ENCODE data around the gene CSE1L. TPM values are rescaled to one million over a fixed set of nuclear protein-coding genes. Genes with fewer than 3 reads are reported as not detected.
"Not testable (repeated sequence)": the region's sequence is repeated elsewhere in the genome, so short reads cannot be mapped to it uniquely, and the experiment has no call there.

The CSE1L gene
- total RNA-seq, 1 experiment from 2014 or later = 172 TPM

DNA sequence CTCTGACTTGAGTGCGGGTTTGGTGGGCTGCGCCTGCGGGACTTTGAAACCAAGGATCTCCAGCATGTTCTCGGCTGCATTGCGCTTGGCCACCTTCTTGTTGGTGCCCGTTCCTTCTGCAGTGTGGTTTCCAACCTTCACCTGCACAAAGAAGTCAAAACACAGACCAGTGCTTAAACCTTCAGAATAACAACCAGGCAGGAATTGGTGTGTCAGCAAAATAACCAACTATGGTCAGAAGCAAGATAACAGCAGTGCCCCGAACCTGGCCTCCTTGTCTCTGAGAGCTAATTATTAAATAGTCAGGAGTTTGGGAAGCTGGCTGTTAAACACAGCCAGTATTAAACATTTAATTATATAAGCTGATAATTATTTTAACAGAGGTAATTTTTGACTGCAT is 73.9 kb downstream of the CSE1L start:
- no peak overlapping the region for H3K27ac ChIP-seq
- H3K9me3 ChIP-seq (replicated peaks) = no peaks in the 10 kb centered on the region
- H3K4me1 ChIP-seq (replicated peaks) = no peaks in the 10 kb centered on the region
- H3K36me3 ChIP-seq = peaks cover 83% of the 10 kb centered on the region
- H3K4me3 ChIP-seq = no peak overlapping the region
- H3K27me3 ChIP-seq (replicated peaks) = no peaks in the 10 kb centered on the region
- DNase-seq (ENCODE audit: low read depth in 1 of 2, low spot score in 2 of 2) = no peak

DNA sequence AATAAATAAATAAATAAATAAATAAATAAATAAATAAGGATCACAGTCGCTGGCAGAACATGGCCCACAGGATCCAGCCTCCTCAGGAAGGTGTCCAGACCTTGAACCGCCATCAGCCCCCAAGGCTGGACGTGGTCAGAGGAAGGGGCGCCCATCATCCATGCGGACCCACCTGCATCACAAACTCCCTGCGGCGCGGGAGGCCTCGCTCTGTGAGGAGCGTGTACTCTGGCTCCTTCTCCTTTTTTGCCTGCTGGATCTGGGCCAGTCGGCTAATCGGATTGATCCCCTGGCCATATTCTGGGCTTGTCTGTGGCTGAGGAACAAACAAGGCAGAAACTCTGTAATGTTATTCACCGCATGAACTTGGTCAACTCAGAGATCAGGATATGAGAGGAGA is 76.8 kb downstream of the CSE1L start:
- no peak overlapping the region for H3K4me3 ChIP-seq
- no peaks in the 10 kb centered on the region for H3K27me3 ChIP-seq (replicated peaks)
- DNase-seq (ENCODE audit: low read depth in 1 of 2, low spot score in 2 of 2) = no peak
- peaks cover 58% of the 10 kb centered on the region for H3K36me3 ChIP-seq
- H3K4me1 ChIP-seq (replicated peaks) = no peaks in the 10 kb centered on the region
- H3K9me3 ChIP-seq (replicated peaks) = no peaks in the 10 kb centered on the region
- no peak overlapping the region for H3K27ac ChIP-seq

DNA sequence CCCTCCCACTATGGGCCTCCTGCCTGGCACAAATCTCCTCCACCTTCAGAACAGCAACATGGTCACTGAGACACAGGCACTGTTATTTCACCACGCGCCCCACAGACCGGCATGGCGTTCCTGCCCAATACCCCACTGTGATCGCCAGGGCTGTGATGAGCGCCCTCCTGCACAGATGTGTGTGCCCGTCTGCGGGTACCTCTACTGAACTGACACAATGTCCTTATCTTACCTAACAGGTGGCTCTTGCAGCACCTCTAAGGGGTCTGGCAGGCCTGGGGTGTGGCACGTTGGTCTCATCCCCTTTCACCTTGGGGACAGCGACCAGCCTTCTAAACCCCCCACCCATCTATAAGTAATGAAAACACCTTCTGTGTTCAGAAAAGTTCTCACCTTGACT is 77.9 kb downstream of the CSE1L start:
- no peak for DNase-seq (ENCODE audit: low read depth in 1 of 2, low spot score in 2 of 2)
- Histone ChIP-seq H3K9me3 (replicated peaks) (no peaks in the 10 kb centered on the region), H3K27me3 (replicated peaks) (no peaks in the 10 kb centered on the region), H3K27ac (no peak overlapping the region), H3K4me1 (replicated peaks) (no peaks in the 10 kb centered on the region), H3K4me3 (no peak overlapping the region), H3K36me3 (peaks cover 52% of the 10 kb centered on the region)

DNA sequence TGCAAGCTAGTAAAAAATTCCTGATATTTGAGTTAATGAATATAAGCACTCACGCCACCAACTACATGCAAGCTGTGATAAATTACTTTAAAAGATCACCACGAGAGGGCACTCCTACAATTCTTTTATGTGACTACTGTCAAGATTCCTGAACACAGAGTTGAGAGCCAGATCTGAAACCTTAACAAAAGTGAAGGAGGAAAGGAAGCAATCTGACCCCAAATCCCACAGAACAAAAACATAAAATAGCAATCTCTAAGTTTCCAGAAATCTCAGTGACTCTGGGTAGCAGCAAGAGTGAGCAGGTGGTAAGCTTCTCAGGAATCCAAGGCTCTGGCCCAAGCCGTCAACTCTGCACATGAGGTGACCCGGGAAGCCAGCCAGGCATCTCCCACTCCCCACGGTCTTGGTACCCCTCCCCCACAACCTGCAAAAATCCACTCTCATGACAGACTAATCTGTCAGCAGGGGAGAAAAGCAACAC is 86.9 kb downstream of the CSE1L start:
- Histone ChIP-seq H3K36me3 (peaks cover 23% of the 10 kb centered on the region), H3K27me3 (replicated peaks) (no peaks in the 10 kb centered on the region), H3K4me1 (replicated peaks) (no peaks in the 10 kb centered on the region), H3K4me3 (no peak overlapping the region), H3K27ac (no peak overlapping the region), H3K9me3 (replicated peaks) (no peaks in the 10 kb centered on the region)
- peak in 1 of 2 experiments; percentile 48 for DNase-seq (ENCODE audit: low read depth in 1 of 2, low spot score in 2 of 2)

DNA sequence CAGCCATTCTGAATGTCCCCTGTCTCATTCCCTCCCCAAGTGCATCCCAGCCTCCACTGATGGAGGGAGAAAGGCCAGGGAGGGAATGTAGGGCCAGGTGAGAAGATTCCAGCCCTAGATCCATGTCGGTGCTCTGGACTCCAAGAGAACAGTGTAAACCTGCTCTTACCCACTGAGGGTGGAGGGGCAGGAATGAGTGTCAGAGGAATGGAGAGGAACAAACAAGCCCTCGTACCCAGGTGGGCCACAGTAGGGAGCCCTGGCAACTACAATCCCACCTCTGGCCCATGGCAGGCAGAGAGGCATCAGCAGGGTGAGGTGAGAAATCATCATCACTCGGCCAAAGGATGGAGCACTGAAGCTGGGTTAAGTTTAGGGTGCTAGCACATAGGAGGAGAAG is 87.5 kb downstream of the CSE1L start:
- Histone ChIP-seq H3K27ac (no peak overlapping the region), H3K36me3 (peaks cover 20% of the 10 kb centered on the region), H3K4me3 (no peak overlapping the region), H3K27me3 (replicated peaks) (no peaks in the 10 kb centered on the region), H3K9me3 (replicated peaks) (no peaks in the 10 kb centered on the region), H3K4me1 (replicated peaks) (no peaks in the 10 kb centered on the region)
- no peak for DNase-seq (ENCODE audit: low read depth in 1 of 2, low spot score in 2 of 2)

DNA sequence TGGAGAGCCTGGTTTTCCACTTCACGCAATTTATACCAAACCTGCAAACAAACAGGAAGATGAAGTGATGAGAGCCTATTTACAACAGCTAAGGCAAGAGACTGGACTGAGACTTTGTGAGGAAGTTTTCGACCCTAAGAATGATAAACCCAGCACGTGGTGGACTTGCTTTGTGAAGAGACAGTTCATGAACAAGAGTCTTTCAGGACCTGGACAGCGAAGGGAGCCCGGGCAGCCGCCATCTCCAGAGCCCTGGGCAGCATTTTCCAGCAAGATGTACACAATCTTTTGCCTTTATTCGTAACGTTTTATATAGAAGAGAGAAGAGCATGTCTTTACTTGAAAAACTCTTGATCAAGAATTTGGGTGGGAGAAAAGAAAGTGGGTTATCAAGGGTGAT is 88.7 kb downstream of the CSE1L start:
- not testable (repeated sequence) for H3K27ac ChIP-seq; H3K27me3 ChIP-seq (replicated peaks); H3K9me3 ChIP-seq (replicated peaks); DNase-seq (ENCODE audit: low read depth in 1 of 2, low spot score in 2 of 2); H3K4me3 ChIP-seq; H3K4me1 ChIP-seq (replicated peaks)
- peaks cover 20% of the 10 kb centered on the region for H3K36me3 ChIP-seq

DNA sequence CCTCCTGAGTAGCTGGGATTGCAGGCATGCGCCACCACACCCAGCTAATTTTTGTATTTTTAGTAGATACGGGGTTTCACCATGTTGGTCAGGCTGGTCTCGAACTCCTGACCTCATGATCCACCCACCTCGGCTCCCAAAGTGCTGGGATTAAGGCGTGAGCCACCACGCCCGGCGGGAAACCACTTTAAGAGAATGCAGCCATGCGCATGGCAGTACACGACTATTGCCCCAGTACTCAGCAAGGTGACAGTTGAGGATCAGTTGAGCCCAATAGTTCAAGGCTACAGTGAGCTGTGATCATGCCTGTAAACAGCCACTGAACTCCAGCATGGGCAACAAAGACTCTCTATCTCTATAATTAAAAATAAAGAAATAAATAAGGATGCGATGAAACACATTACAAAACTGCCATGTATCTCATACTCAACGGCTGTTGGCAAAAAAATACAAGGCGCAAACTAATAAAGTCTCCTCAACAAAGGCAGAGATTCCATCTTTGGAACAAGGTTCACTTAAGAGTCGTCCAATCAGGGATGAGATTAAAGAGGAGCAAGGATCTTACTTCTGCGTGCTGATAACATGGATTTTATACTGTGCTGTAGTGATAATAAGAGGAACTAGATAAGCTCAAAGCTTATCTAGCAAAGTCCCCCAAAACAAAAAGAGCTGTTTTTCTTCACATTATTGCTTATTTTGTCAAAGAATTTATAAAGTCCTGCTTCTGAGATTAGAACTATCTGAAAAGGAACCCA is 90.9 kb downstream of the CSE1L start:
- no peak overlapping the region for H3K4me3 ChIP-seq
- no peak for DNase-seq (ENCODE audit: low read depth in 1 of 2, low spot score in 2 of 2)
- no peaks in the 10 kb centered on the region for H3K27me3 ChIP-seq (replicated peaks)
- peaks cover 17% of the 10 kb centered on the region for H3K36me3 ChIP-seq
- H3K4me1 ChIP-seq (replicated peaks) = no peaks in the 10 kb centered on the region
- no peak overlapping the region for H3K27ac ChIP-seq
- H3K9me3 ChIP-seq (replicated peaks) = no peaks in the 10 kb centered on the region

DNA sequence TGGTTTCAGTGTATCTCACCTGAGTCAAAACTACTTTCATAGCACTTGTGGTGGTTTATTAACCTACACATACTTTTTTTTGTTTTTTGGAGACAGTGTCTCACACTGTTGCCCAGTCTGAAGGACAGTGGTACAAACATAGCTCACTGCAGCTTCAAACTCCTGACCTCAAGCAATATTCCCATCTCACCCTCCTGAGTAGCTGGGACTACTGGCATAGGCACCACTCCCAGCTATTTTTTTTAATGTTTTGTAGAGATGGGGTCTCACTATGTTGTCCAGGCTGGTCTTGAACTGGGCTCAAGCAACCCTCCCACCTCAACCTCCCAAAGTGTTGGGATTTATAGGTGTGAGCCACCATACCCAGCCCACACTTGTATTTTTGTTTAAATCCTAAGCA is 92.3 kb downstream of the CSE1L start:
- Histone ChIP-seq H3K9me3 (replicated peaks) (no peaks in the 10 kb centered on the region), H3K27ac (no peak overlapping the region), H3K4me3 (no peak overlapping the region), H3K4me1 (replicated peaks) (no peaks in the 10 kb centered on the region), H3K27me3 (replicated peaks) (no peaks in the 10 kb centered on the region), H3K36me3 (peaks cover 18% of the 10 kb centered on the region)
- DNase-seq (ENCODE audit: low read depth in 1 of 2, low spot score in 2 of 2) = no peak

DNA sequence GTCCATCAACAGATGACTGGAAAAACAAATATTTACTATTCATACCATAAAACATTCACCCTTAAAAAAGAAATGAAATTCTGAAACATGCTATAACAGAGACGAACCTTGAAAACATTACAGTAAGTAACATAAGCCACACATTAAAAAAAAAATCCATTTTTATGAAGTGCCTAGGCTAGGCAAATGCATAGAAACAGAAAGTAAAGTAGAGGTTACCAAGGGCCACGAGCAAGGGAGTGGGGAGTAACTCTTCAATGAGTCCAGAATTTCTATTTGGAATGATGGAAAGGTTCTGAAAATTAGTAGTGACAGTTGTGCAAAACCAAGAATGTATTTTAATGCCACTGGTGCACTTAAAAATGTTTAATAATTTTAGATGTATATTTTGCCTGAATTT is 94.3 kb downstream of the CSE1L start:
- Histone ChIP-seq H3K4me1 (replicated peaks) (no peaks in the 10 kb centered on the region), H3K36me3 (peaks cover 28% of the 10 kb centered on the region), H3K9me3 (replicated peaks) (no peaks in the 10 kb centered on the region), H3K4me3 (no peak overlapping the region), H3K27me3 (replicated peaks) (no peaks in the 10 kb centered on the region), H3K27ac (no peak overlapping the region)
- DNase-seq (ENCODE audit: low read depth in 1 of 2, low spot score in 2 of 2) = no peak

DNA sequence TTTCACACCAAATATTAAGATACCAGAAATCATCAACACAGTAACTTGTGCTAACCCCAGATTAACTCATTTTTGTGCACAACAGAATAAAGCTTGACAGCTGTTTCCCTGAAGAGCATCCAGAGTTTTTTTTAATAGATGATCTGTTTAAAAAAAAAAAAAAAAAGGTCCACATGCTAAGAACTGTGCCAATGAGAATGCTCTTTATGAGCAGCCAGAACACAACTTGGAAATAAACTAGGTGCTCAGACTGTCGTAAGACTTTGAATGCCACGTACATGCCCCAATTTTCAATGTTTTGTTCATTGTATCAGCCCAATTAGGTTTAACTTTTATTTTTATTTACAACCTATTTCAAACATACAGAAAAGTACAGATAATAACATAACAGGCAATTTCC is 94.7 kb downstream of the CSE1L start:
- H3K4me3 ChIP-seq = no peak overlapping the region
- DNase-seq (ENCODE audit: low read depth in 1 of 2, low spot score in 2 of 2) = no peak
- H3K27ac ChIP-seq = no peak overlapping the region
- no peaks in the 10 kb centered on the region for H3K27me3 ChIP-seq (replicated peaks)
- H3K36me3 ChIP-seq = peaks cover 24% of the 10 kb centered on the region
- H3K9me3 ChIP-seq (replicated peaks) = no peaks in the 10 kb centered on the region
- no peaks in the 10 kb centered on the region for H3K4me1 ChIP-seq (replicated peaks)

Other genes with a start within 250 kb of the CSE1L start
- gene PREX1, start 218.3 kb upstream of the CSE1L start, total RNA-seq (2014; rRNA removed; shearing (Covaris generic)) = 27.5 and 34.3 TPM in 2 replicates
- 21.9 and 32.9 TPM in 2 replicates for gene ARFGEF2, start 124.6 kb upstream of the CSE1L start, total RNA-seq (2014; rRNA removed; shearing (Covaris generic))
- gene STAU1, start 142.0 kb downstream of the CSE1L start, total RNA-seq (2014; rRNA removed; shearing (Covaris generic)) = 38.8 and 45.7 TPM in 2 replicates
- 36.5 and 43.7 TPM in 2 replicates for gene DDX27, start 173.1 kb downstream of the CSE1L start, total RNA-seq (2014; rRNA removed; shearing (Covaris generic))
- 21.1 and 32.8 TPM in 2 replicates for gene ZNFX1, start 231.7 kb downstream of the CSE1L start, total RNA-seq (2014; rRNA removed; shearing (Covaris generic))

Measured in SJSA1 (cell line).